GM19397 (cell line): ENCODE results near the gene E2F1.
A peak's percentile ranks its signal among the peaks of the same experiment; 100 is the strongest.
"Not testable (repeated sequence)": the region's sequence is repeated elsewhere in the genome, so short reads cannot be mapped to it uniquely, and the experiment has no call there.

Source experiments
- ATAC-seq: cut with Tn5 transposase; IDR thresholded peaks from one replicate; pipeline ENCODE4 v1.9.1; 2021; ENCODE audit warnings: mild to moderate bottlenecking, moderate library complexity; ENCODE audit not compliant: unreplicated experiment

The E2F1 gene

GRCh38 chr20:33659341-33660034 is 26.7 kb downstream of the E2F1 start:
- ATAC-seq, result no peak

DNA sequence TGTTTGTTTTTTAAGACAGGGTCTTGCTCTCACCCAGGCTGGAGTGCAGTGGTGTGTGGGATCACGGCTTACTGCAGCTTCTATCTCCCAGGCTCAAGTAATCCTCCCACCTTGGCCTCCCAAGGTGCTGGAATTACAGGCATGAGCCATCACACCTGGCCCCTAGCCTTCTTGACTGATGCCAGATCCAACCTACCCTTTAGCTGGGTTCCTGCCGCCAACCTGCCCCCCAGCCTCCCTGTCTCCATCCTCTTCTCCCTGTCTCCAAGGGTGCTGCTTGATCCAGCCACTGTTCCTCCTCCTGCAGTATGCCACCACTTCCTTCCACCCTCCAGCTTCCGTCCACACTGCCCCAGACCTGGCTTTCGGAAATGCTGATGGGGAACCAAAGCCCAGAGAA is 27.3 kb downstream of the E2F1 start:
- ATAC-seq, result no peak

GRCh38 chr20:33658510-33658909 is 27.7 kb downstream of the E2F1 start:
- ATAC-seq, result no peak

- ATAC-seq, result no peak
Measured at GRCh38 chr20:33657704-33658095, 28.5 kb downstream of the E2F1 start.

DNA sequence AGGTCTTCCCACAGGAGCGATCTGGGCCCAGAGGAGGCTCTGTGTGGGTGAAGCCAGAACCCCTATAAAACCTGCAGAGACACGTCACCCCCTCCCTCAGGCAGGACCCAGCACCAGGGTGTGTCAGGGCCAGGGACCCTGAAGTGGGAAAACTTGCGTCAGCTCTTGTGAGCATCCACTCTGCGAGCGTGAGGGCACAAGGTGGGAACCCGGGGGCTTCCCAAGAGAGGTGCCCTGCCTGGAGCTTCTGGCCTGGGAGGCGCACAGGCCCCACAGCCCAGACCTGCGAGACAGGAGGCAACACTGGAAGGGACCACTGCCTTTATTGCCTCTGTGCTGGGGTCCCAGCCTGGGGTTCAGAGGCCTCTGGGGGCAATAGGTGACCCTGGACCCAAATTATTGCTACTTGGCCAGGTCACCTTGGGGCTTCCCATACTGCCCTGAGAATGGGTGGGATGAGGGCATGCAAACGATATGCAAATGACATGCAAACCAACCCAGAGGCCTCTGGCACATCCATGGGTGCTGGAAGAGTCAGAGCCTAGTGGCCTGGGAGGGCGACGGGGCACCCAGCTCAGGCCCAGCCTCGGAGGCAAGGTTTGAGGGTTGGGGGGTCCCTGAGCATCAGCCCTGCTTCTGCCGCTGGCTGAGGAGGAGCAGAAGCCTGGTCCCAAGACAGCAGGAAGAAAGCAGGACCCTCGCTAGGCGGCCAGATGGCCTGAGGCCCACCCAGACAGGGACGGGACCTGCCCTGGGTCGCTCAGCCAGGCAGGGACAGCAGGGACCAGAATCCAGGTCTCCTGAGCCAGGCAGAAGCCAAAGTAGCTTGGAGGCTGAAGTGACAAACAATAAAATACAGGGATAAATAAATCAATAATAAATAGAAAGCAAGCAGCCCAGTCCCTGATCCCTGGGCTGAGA is 29.1 kb downstream of the E2F1 start:
- ATAC-seq, result no peak

DNA sequence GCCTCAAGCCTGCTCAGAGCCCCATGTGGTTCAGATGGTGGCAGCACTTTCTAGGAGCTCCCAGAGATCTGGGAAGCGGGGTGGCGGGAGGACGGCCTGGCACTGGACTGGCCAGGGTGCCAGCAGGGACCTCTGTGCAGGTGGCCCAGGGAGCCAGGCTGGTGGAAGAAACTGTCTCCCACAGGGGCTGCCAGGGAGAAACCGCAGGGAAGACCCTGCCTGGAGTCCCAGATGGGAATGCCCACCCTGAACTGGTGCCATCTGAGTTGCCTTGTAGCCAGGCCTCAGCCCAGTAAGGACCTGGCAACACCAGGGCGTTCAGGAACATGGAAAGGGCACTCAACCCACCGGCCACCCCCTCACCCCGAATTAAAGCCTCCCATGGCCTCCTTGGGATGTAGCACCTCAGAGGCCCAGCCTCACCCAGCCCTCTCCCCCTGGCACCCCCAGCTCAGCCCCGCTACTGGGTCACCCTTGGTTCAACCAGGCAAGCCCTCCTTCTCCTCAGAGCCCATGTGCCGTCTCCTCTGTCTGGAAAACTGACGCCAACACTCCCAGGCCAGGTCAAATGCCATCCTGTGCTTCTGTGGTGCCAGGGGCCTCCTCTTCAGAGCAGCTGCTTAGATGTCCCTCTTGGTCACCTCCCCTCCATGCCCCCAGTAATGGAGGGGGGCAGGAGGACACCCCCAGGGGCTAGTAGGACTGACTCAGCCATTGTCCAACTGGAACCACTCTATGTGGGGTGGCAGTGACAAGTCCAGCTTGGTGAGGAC is 30.0 kb downstream of the E2F1 start:
- ATAC-seq, result no peak

GRCh38 chr20:33655164-33655563 is 31.0 kb downstream of the E2F1 start:
- ATAC-seq, result no peak

DNA sequence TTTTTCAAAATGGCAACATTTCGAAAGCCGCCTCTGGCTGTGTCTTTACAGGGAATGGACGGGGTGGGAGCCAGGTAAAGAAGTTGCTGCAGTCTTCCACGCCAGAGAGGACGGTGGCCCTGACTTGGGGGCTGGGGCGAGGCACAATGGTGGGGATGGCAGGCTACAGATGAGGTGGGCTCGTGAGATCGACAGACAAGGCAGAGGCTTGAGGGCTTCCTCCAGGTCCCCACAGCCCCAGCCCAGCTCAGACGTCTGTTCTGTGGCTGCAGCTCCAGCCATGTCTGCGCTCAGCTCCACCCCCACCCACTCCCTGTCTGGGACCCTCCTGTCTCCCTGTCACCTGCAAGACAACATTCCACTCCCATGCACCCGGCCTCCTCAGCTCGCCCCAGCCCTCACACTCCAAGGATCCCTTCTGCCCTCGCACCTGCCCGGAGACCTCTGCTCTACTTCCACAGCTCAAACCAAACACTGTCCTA is 31.5 kb downstream of the E2F1 start:
- no peak for ATAC-seq

DNA sequence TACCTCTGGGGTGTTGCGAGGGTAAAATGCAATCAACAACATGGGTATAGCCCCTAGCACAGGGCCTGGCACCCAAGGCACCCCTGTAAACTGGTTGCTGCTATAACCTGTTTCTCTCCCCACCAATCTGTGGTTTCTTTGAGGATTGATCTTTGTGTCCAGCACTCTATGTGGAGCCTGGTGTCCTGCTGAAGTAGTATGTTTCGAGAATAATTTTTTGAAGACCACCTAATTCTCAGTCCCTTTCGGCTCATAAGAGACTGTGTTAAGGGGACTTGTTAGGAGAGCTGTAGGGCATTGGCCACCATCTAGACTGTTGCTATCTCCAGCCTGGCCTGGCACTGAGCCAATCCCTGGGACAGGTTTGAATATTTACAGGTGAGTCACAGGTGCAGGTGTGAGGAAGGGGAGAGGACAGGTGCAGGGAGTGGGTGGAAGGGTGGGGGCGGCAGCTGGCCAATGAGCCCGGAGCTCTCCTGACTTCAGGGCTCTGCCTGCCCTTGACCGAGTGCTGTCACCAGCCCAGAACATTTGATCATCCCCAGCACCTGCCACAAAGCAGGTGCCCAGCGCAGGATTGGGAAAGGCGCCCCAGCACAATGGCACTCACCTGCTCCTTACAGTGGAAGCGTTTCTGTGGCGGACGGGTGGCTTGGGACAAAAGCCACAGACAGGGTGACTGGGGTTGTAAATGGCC is 32.1 kb downstream of the E2F1 start:
- ATAC-seq, result no peak

GRCh38 chr20:33653218-33653899 is 32.8 kb downstream of the E2F1 start:
- ATAC-seq, result no peak

DNA sequence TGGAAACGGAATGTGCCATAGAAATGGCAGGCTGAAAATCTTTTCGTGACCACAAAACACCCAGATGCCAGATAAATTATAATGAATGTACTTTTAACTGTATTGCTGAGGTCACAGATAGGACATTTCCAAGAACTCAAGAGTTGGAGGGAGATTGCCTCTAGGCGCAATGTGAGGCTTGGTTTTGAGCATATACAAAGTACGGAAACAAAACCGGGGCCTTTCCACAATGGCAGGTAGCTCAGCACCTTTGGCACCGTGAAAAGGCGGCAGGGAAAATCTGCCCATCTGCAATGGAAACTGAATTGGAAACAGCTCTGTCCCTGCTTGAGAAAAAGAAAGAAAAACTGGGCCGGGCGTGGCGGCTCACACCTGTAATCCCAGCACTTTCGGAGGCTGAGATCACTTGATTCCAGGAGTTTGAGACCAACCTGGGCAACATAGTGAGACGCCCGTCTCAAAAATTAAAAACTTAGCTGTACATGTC is 34.6 kb downstream of the E2F1 start:
- ATAC-seq, result no peak

DNA sequence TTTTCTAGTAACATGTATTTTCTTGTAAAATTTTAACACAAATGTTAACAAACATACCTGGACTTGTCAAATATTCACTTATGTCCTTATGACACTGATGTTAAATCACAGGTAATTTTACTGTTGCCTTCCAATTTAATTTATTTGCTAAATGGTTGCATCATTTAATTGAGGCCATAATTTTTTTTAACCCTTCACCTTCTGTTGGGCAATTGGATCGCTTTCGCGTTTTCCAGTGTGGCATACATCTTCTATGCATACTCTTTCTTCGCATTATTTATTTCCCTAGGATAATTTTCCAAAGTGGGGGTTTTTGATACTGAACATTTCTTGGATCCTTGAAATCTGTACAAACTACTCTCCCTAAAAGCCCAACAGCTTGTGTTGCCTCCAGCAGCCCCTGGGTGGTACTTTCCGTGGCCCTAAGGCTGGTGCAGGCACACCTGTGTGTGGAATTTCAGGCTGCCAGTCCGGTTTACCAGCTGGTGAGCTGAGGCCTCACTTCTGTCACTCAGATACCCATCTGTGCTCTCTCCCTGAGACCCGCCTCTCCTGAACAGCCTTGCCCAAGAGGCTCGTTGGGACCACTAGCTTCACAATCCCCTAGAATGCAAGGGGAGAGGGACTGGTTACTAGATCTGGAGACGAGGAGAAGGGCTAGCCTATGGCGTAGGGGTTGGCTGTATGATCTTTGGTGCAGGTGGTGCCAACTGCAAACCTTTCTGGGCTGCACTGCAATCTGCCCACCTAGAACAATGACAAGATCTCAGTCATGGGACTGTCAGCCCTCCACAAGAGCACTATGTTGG is 35.2 kb downstream of the E2F1 start:
- ATAC-seq, result no peak

GRCh38 chr20:33650111-33650752 is 36.0 kb downstream of the E2F1 start:
- no peak for ATAC-seq

DNA sequence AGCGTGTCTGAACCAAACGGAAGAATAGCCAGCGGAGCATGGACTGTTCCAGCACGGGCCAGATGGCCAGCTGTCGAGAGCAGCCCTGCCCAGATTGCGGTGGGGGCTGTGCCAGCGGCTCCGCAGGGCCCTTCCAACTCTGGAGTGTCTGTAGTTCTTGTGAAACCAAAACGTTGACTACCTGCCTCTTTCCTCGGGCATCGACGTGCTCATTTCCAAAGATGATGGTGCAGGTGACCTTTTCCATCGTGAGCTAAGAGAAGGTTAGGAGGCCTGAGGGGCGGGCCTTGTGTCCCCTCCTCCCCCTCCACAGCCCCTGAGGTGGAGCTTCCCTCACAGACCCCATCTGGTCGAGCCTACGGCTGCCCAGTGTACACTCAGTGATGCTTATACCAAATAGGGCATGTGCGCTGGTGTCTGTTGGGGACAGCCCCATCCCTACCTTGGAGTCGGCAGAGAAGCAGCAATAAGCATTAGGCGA is 36.9 kb downstream of the E2F1 start:
- ATAC-seq, result no peak

DNA sequence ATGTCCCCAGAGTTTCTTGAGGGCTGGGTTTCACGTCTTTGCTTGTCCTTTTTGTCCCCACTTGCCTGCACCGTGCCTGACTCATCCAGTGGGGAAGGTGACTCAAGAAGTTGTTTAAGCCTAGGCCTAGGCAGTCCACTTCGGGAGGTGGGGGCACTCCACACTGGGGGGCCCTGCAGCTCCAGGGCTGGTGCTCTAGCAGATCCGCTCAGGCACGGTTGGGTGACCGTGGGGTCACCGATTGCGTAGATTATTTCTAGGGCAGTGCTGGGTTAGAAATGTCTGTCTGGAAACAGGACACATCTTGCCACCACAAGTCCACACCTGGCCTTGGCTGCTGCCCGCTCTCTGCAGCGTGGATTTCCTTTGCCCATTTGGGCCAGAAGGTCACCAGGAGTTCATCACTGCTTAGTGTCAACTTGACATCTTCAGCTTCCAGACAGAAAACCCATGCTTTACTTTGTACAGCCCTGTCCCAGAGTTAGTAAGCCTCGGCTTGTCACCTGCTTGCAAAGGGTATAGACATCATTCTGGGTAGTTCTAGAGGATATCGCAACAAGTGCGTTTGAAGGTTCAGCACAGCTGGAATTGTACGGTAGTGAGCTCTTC is 37.7 kb downstream of the E2F1 start:
- no peak for ATAC-seq

- ATAC-seq, result peak; percentile 62
Measured at GRCh38 chr20:33647603-33648395, 38.4 kb downstream of the E2F1 start.

DNA sequence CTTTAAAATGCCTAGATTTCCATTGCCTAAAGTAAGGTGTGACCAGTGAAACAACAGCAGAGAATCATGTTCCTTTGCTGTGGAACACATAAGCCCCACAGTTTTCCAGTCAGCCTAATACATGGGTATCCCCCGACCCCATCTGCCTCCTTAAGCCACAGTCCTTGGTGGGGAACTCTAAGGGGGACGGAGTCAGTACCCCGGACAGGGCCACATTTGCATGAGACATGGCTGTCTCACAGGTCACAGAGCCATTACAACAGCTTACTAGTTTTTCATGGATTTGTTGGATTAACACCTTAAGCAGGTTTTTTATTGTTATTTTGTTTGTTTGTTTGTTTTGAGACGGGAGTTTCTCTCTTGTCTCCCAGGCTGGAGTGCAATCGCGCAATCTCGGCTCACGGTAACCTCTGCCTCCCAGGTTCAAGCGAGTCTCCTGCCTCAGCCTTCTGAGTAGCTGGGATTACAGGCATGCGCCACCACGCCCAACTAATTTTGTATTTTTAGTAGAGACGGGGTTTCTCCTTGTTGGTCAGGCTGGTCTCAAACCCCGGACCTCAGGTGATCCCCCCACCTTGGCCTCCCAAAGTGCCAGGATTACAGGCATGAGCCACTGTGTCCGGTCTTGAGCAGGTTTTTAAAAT is 39.1 kb downstream of the E2F1 start:
- not testable (repeated sequence) for ATAC-seq
